HG02943 (cell line): ENCODE data around the gene BCL2L1.
"Not testable (repeated sequence)": the region's sequence is repeated elsewhere in the genome, so short reads cannot be mapped to it uniquely, and the experiment has no call there.

ENCODE experiments used
- ATAC-seq: cut with Tn5 transposase; IDR thresholded peaks from one replicate; pipeline ENCODE4 v1.9.1; 2021; ENCODE audit warnings: mild to moderate bottlenecking, low read depth, moderate library complexity; ENCODE audit not compliant: unreplicated experiment

BCL2L1 gene

GRCh38 chr20:31661625-31662371, 60.9 kb downstream of the BCL2L1 start:
- peak; percentile 74 for ATAC-seq

GRCh38 chr20:31654534-31654933, 68.1 kb downstream of the BCL2L1 start:
- ATAC-seq, result no peak

- no peak for ATAC-seq
These were observed 69.1 kb downstream of the BCL2L1 start for GRCh38 chr20:31653561-31653960.

GRCh38 chr20:31652917-31653396, 69.7 kb downstream of the BCL2L1 start:
- no peak for ATAC-seq

GRCh38 chr20:31648104-31648503, 74.6 kb downstream of the BCL2L1 start:
- not testable (repeated sequence) for ATAC-seq

GRCh38 chr20:31644701-31645100, 78.0 kb downstream of the BCL2L1 start:
- no peak for ATAC-seq

- no peak for ATAC-seq
These were observed 79.1 kb downstream of the BCL2L1 start for GRCh38 chr20:31643522-31643921.

GRCh38 chr20:31642837-31643236, 79.8 kb downstream of the BCL2L1 start:
- ATAC-seq, result no peak

- no peak for ATAC-seq
These were observed 81.3 kb downstream of the BCL2L1 start for GRCh38 chr20:31641391-31641790.

GRCh38 chr20:31640259-31640658, 82.4 kb downstream of the BCL2L1 start:
- ATAC-seq, result no peak

- no peak for ATAC-seq
These were observed 83.9 kb downstream of the BCL2L1 start for GRCh38 chr20:31638816-31639215.

- ATAC-seq, result no peak
These were observed 84.4 kb downstream of the BCL2L1 start for GRCh38 chr20:31638317-31638716.

- ATAC-seq, result no peak
These were observed 85.0 kb downstream of the BCL2L1 start, which contains the start of gene COX4I2 for GRCh38 chr20:31637660-31638059. Gene COX4I2 (plus strand): TSS chr20:31637912. CDS start chr20:31639018, 1,106 bp downstream.

GRCh38 chr20:31633339-31633914, 89.2 kb downstream of the BCL2L1 start:
- ATAC-seq, result no peak

GRCh38 chr20:31632548-31633338, 89.9 kb downstream of the BCL2L1 start:
- ATAC-seq, result no peak

GRCh38 chr20:31630187-31630790, 92.4 kb downstream of the BCL2L1 start:
- ATAC-seq, result no peak

GRCh38 chr20:31628057-31628456, 94.6 kb downstream of the BCL2L1 start:
- not testable (repeated sequence) for ATAC-seq

GRCh38 chr20:31626534-31626933, 96.1 kb downstream of the BCL2L1 start:
- not testable (repeated sequence) for ATAC-seq

- ATAC-seq, result not testable (repeated sequence)
These were observed 99.6 kb downstream of the BCL2L1 start for GRCh38 chr20:31623123-31623505.

- no peak for ATAC-seq
These were observed 102.4 kb downstream of the BCL2L1 start for GRCh38 chr20:31620246-31620645.
